Memory B cell (primary cell): ENCODE measurements around the gene AATF.

ENCODE experiments used
- ATAC-seq: fragments of 150-1000 bp; cut with Tn5 transposase; 2 replicates; pipeline ENCODE4 v1.10.0; 2021; ENCODE audit warnings: low read depth, mild to moderate bottlenecking, moderate library complexity
- DNase-seq, 2 donors: peaks; one replicate each; pipeline ENCODE4 v3.0.0; 2022; ENCODE audit warnings: low spot score in 2 of 2
- H3K27ac Mint-ChIP-seq: one replicate; pipeline ENCODE4 v1.8.0; 2022; ENCODE audit warnings: mild to moderate bottlenecking, moderate library complexity, mixed read lengths
- H3K27me3 Mint-ChIP-seq: one replicate; pipeline ENCODE4 v1.8.0; 2022; ENCODE audit warnings: mixed read lengths
- H3K36me3 Mint-ChIP-seq: one replicate; pipeline ENCODE4 v1.8.0; 2022; ENCODE audit warnings: mild to moderate bottlenecking, mixed read lengths
- H3K4me1 Mint-ChIP-seq: one replicate; pipeline ENCODE4 v1.8.0; 2022; ENCODE audit warnings: mixed read lengths
- H3K4me3 Mint-ChIP-seq: one replicate; pipeline ENCODE4 v1.8.0; 2022; ENCODE audit warnings: mild to moderate bottlenecking, moderate library complexity, mixed read lengths
- H3K9me3 Mint-ChIP-seq: one replicate; pipeline ENCODE4 v1.8.0; 2022; ENCODE audit warnings: mixed read lengths

AATF gene

GRCh38 chr17:37047631-37048104 lies 98.9 kb downstream of the AATF start:
- Mint-ChIP-seq H3K27ac (peak overlapping the region; percentile 6), H3K27me3 (no peaks in the 10 kb centered on the region), H3K36me3 (peaks cover 18% of the 10 kb centered on the region), H3K4me1 (peaks cover 20% of the 10 kb centered on the region), H3K4me3 (no peak overlapping the region), H3K9me3 (no peaks in the 10 kb centered on the region)
- DNase-seq (peak; percentile 66 to 69), ATAC-seq (peak; percentile 85)

- no peak for DNase-seq
- peaks cover 16% of the 10 kb centered on the region for H3K4me1 Mint-ChIP-seq
- H3K4me3 Mint-ChIP-seq: no peak overlapping the region
- H3K36me3 Mint-ChIP-seq: peaks cover 13% of the 10 kb centered on the region
- no peaks in the 10 kb centered on the region for H3K27me3 Mint-ChIP-seq
- H3K27ac Mint-ChIP-seq: no peak overlapping the region
- no peaks in the 10 kb centered on the region for H3K9me3 Mint-ChIP-seq
- no peak for ATAC-seq
Observed at GRCh38 chr17:37048811-37049210, 100.1 kb downstream of the AATF start.

- H3K9me3 Mint-ChIP-seq: no peaks in the 10 kb centered on the region
- peaks cover 19% of the 10 kb centered on the region for H3K36me3 Mint-ChIP-seq
- H3K4me3 Mint-ChIP-seq: no peak overlapping the region
- DNase-seq (no peak), ATAC-seq (no peak)
- H3K27ac Mint-ChIP-seq: no peak overlapping the region
- H3K27me3 Mint-ChIP-seq: no peaks in the 10 kb centered on the region
- H3K4me1 Mint-ChIP-seq: peaks cover 7% of the 10 kb centered on the region
Observed at GRCh38 chr17:37050920-37051319, 102.2 kb downstream of the AATF start.

- Mint-ChIP-seq H3K4me3 (no peak overlapping the region), H3K27me3 (no peaks in the 10 kb centered on the region), H3K4me1 (peaks cover 7% of the 10 kb centered on the region), H3K27ac (no peak overlapping the region), H3K36me3 (peaks cover 21% of the 10 kb centered on the region), H3K9me3 (no peaks in the 10 kb centered on the region)
- ATAC-seq (no peak), DNase-seq (no peak)
Observed at GRCh38 chr17:37051381-37051780, 102.6 kb downstream of the AATF start.

- H3K36me3 Mint-ChIP-seq: peaks cover 25% of the 10 kb centered on the region
- ATAC-seq (no peak), DNase-seq (no peak)
- H3K9me3 Mint-ChIP-seq: no peaks in the 10 kb centered on the region
- no peak overlapping the region for H3K4me3 Mint-ChIP-seq
- no peaks in the 10 kb centered on the region for H3K27me3 Mint-ChIP-seq
- H3K4me1 Mint-ChIP-seq: peaks cover 7% of the 10 kb centered on the region
- H3K27ac Mint-ChIP-seq: no peak overlapping the region
Observed at GRCh38 chr17:37051833-37052232, 103.1 kb downstream of the AATF start.

GRCh38 chr17:37052450-37052849 lies 103.7 kb downstream of the AATF start:
- peaks cover 6% of the 10 kb centered on the region for H3K4me1 Mint-ChIP-seq
- peaks cover 27% of the 10 kb centered on the region for H3K36me3 Mint-ChIP-seq
- DNase-seq (no peak), ATAC-seq (no peak)
- H3K27ac Mint-ChIP-seq: no peak overlapping the region
- no peaks in the 10 kb centered on the region for H3K9me3 Mint-ChIP-seq
- no peak overlapping the region for H3K4me3 Mint-ChIP-seq
- no peaks in the 10 kb centered on the region for H3K27me3 Mint-ChIP-seq

- Mint-ChIP-seq H3K27me3 (no peaks in the 10 kb centered on the region), H3K27ac (no peak overlapping the region)
Observed at GRCh38 chr17:37054894-37055293, 106.1 kb downstream of the AATF start.

GRCh38 chr17:37056622-37057021 lies 107.9 kb downstream of the AATF start:
- no peak overlapping the region for H3K4me3 Mint-ChIP-seq
- no peaks in the 10 kb centered on the region for H3K9me3 Mint-ChIP-seq
- no peak for ATAC-seq
- peaks cover 22% of the 10 kb centered on the region for H3K36me3 Mint-ChIP-seq
- no peak for DNase-seq
- no peak overlapping the region for H3K27ac Mint-ChIP-seq
- H3K27me3 Mint-ChIP-seq: no peaks in the 10 kb centered on the region
- no peaks in the 10 kb centered on the region for H3K4me1 Mint-ChIP-seq

More at GRCh38 chr17:37054894-37055293, 106.1 kb downstream of the AATF start:
- H3K4me1 Mint-ChIP-seq: no peaks in the 10 kb centered on the region
- DNase-seq: no peak
- no peaks in the 10 kb centered on the region for H3K9me3 Mint-ChIP-seq
- no peak for ATAC-seq
- H3K36me3 Mint-ChIP-seq: peaks cover 26% of the 10 kb centered on the region
- no peak overlapping the region for H3K4me3 Mint-ChIP-seq

GRCh38 chr17:37059493-37059892 lies 110.7 kb downstream of the AATF start:
- no peaks in the 10 kb centered on the region for H3K27me3 Mint-ChIP-seq
- DNase-seq: no peak
- H3K36me3 Mint-ChIP-seq: peaks cover 17% of the 10 kb centered on the region
- no peak overlapping the region for H3K27ac Mint-ChIP-seq
- H3K4me3 Mint-ChIP-seq: no peak overlapping the region
- H3K4me1 Mint-ChIP-seq: no peaks in the 10 kb centered on the region
- no peaks in the 10 kb centered on the region for H3K9me3 Mint-ChIP-seq
- no peak for ATAC-seq

- DNase-seq: no peak
- ATAC-seq: no peak
- H3K27ac Mint-ChIP-seq: no peak overlapping the region
- H3K4me3 Mint-ChIP-seq: no peak overlapping the region
- H3K27me3 Mint-ChIP-seq: no peaks in the 10 kb centered on the region
- H3K4me1 Mint-ChIP-seq: no peaks in the 10 kb centered on the region
- H3K9me3 Mint-ChIP-seq: no peaks in the 10 kb centered on the region
- H3K36me3 Mint-ChIP-seq: peaks cover 13% of the 10 kb centered on the region
Observed at GRCh38 chr17:37060094-37060493, 111.3 kb downstream of the AATF start.

- Mint-ChIP-seq H3K27me3 (no peaks in the 10 kb centered on the region), H3K9me3 (no peaks in the 10 kb centered on the region), H3K4me3 (no peak overlapping the region), H3K36me3 (peaks cover 13% of the 10 kb centered on the region), H3K4me1 (no peaks in the 10 kb centered on the region), H3K27ac (no peak overlapping the region)
- ATAC-seq (no peak), DNase-seq (no peak)
Observed at GRCh38 chr17:37060928-37061327, 112.2 kb downstream of the AATF start.

- Mint-ChIP-seq H3K27me3 (no peaks in the 10 kb centered on the region), H3K4me3 (no peak overlapping the region), H3K4me1 (no peaks in the 10 kb centered on the region), H3K27ac (no peak overlapping the region), H3K36me3 (peaks cover 4% of the 10 kb centered on the region), H3K9me3 (no peaks in the 10 kb centered on the region)
- no peak for DNase-seq
- ATAC-seq: no peak
Observed at GRCh38 chr17:37062021-37062420, 113.3 kb downstream of the AATF start.

GRCh38 chr17:37064206-37064605 lies 115.5 kb downstream of the AATF start:
- H3K27me3 Mint-ChIP-seq: peaks cover 4% of the 10 kb centered on the region
- ATAC-seq (no peak), DNase-seq (no peak)
- H3K4me1 Mint-ChIP-seq: no peaks in the 10 kb centered on the region
- H3K9me3 Mint-ChIP-seq: no peaks in the 10 kb centered on the region
- no peak overlapping the region for H3K27ac Mint-ChIP-seq
- H3K4me3 Mint-ChIP-seq: no peak overlapping the region
- H3K36me3 Mint-ChIP-seq: no peaks in the 10 kb centered on the region

GRCh38 chr17:37064956-37065355 lies 116.2 kb downstream of the AATF start:
- no peak overlapping the region for H3K27ac Mint-ChIP-seq
- ATAC-seq (no peak), DNase-seq (no peak)
- H3K4me1 Mint-ChIP-seq: no peaks in the 10 kb centered on the region
- H3K27me3 Mint-ChIP-seq: peaks cover 4% of the 10 kb centered on the region
- no peaks in the 10 kb centered on the region for H3K9me3 Mint-ChIP-seq
- H3K36me3 Mint-ChIP-seq: no peaks in the 10 kb centered on the region
- no peak overlapping the region for H3K4me3 Mint-ChIP-seq

GRCh38 chr17:37065486-37066321 lies 117.0 kb downstream of the AATF start:
- ATAC-seq (no peak), DNase-seq (no peak)
- H3K27ac Mint-ChIP-seq: no peak overlapping the region
- H3K27me3 Mint-ChIP-seq: peaks cover 4% of the 10 kb centered on the region
- H3K4me3 Mint-ChIP-seq: no peak overlapping the region
- H3K4me1 Mint-ChIP-seq: no peaks in the 10 kb centered on the region
- no peaks in the 10 kb centered on the region for H3K9me3 Mint-ChIP-seq
- no peaks in the 10 kb centered on the region for H3K36me3 Mint-ChIP-seq
